GM23338 (cell line): ENCODE data around the gene EFNA4. TPM values are rescaled to one million over a fixed set of nuclear protein-coding genes. Genes with fewer than 3 reads are reported as not detected.

Experiments
- CREB1 ChIP-seq: fragments of 250-450 bp; sonication (Bioruptor Pico); IDR thresholded peaks from 2 replicates; pipeline ENCODE4 v1.5.0; 2020; ENCODE audit warnings: low read depth, mild to moderate bottlenecking, moderate library complexity
- CTCF ChIP-seq, 2 experiments: fragments of 200-600 bp in 1 of 2; sonication (generic) in 1 of 2; conservative IDR thresholded peaks; 2 replicates each; pipeline versions ENCODE4 v1.5.1 to v1.6.1; 2016 to 2017; ENCODE audit warnings: antibody characterized with exemption in 2 of 2, low read depth in 2 of 2, mild to moderate bottlenecking in 2 of 2, moderate library complexity in 1 of 2
- ETS1 ChIP-seq: IDR thresholded peaks from 2 replicates; pipeline ENCODE4 v1.6.1; 2016; ENCODE audit warnings: antibody characterized with exemption
- EZH2 ChIP-seq: fragments of 200-600 bp; sonication (generic); IDR thresholded peaks from one replicate; pipeline ENCODE4 v1.8.0; 2017; ENCODE audit warnings: antibody characterized with exemption, mild to moderate bottlenecking, low read depth; ENCODE audit not compliant: unreplicated experiment
- EZH2phosphoT487 ChIP-seq: fragments of 200-600 bp; sonication (generic); IDR thresholded peaks from one replicate; pipeline ENCODE4 v1.8.1; 2018; ENCODE audit warnings: antibody characterized with exemption; ENCODE audit not compliant: unreplicated experiment
- JUNB ChIP-seq: IDR thresholded peaks from one replicate; pipeline ENCODE4 v1.6.1; 2016; ENCODE audit warnings: antibody characterized with exemption; ENCODE audit not compliant: unreplicated experiment
- POLR2AphosphoS5 ChIP-seq: IDR thresholded peaks from 2 replicates; pipeline ENCODE4 v1.6.1; 2016; ENCODE audit warnings: antibody characterized with exemption, low read depth
- ZNF114 ChIP-seq: fragments of 250-450 bp; sonication (Bioruptor Pico); IDR thresholded peaks from 2 replicates; pipeline ENCODE4 v1.5.0; 2020; ENCODE audit warnings: mild to moderate bottlenecking, moderate library complexity
- ZNF331 ChIP-seq: fragments of 250-450 bp; sonication (Bioruptor Pico); IDR thresholded peaks from 2 replicates; pipeline ENCODE4 v1.5.0; 2020; ENCODE audit warnings: low read depth, mild to moderate bottlenecking, moderate library complexity
- ZNF462 ChIP-seq: fragments of 250-450 bp; sonication (Bioruptor Pico); IDR thresholded peaks from 2 replicates; pipeline ENCODE4 v1.5.0; 2020; ENCODE audit warnings: mild to moderate bottlenecking, moderate library complexity
- polyA plus RNA-seq: library from polyadenylated mRNA; unstranded; fragments of >200 nt; fragmentation: Nextera tagmentation; extraction: Ambion mirVana; gene quantifications from 2 replicates; pipeline ENCODE4 v1.2.1, GENCODE V29; 2016
- total RNA-seq: library from RNA; depleted of rRNA; stranded (reverse); fragments of >200 nt; shearing (Covaris generic); gene quantifications from 2 replicates; pipeline ENCODE4 v1.2.3, GENCODE V29; 2014

Gene EFNA4
- total and polyA plus RNA-seq, 2 experiments from 2014 or later, result 11.1 to 22.9 TPM

GRCh38 chr1:155032886-155033285 is 30.7 kb upstream of the EFNA4 start (continued):
- no peak for TF ChIP-seq ZNF462
- TF ChIP-seq ZNF114 (CRISPR knock-in tag), result no peak
- no peak for TF ChIP-seq CTCF (conservative IDR thresholded peaks at IDR 0.05; ENCODE audit: low read depth in 2 of 2)
- TF ChIP-seq POLR2AphosphoS5, result no peak
- TF ChIP-seq EZH2phosphoT487, result no peak
- no peak for TF ChIP-seq EZH2
- no peak for TF ChIP-seq CREB1 (CRISPR knock-in tag)
- no peak for TF ChIP-seq JUNB
- no peak for TF ChIP-seq ETS1
- no peak for TF ChIP-seq ZNF331 (CRISPR knock-in tag)
